Measurements from ENCODE around the gene MSTN.
A peak's percentile ranks its signal among the peaks of the same experiment; 100 is the strongest.

MSTN gene

DNA sequence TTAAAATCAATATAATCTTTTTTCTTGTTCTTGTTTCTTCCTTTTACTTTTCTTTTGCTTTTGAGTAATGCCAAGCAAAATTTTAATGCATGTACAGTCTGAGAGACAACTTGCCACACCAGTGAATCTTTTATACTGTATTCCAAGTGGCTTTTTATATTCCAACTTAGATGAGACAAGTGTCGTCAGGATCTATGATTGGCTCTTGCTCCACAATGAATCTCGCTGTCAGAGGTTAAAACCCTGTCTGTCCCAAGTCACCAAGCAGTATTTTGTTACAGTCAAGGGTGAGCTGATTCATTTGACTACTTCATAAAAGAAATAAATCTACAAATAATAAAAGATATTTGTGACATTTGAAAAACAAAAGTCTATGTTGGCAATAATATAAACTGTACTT is at the start of gene MSTN:
Gene MSTN (minus strand): TSS at position 129 of the 400 bp plus-strand sequence. CDS start 133 bp downstream, outside the sequence.
- DNase-seq (ENCODE audit: low spot score) = no peak

DNA sequence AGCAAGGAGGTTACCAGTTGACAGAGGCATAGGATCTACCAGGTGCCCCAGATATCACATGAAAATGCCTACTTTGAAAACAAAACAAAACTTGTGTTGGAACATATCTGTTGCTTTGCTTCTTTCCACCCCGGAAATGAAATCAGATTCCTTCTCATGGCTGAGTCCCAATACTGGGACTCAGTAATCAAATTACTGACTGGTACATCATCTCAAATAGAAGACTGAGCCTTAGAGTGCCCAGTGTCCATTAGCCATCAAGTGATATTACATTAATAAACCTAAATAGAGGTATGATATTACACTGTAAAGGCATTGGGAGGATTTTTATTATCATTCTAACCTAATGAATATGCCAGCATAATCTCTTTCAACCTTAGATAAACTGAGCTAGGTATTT is 48.6 kb upstream of the MSTN start:
- no peak for DNase-seq (ENCODE audit: low spot score)

DNA sequence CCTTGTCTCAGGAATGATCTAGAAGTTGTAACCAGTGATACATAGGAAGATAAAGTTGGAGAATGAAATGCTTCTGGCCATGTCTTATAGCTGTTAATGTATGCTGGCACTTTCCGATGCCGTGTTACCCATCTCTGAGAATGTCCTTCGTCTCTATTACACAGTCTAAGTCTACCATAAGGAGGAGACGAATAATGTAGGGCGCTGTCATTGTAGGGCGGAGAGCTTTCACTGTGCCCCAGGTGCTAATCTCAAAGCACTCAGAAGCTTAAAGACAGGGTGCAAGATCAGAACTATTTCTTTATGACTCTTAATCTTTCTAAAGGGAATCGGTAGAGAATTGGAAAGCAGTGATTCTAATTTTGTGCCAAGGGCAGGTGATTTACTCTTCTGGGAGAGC is 48.2 kb upstream of the MSTN start:
- no peak for DNase-seq (ENCODE audit: low spot score)

DNA sequence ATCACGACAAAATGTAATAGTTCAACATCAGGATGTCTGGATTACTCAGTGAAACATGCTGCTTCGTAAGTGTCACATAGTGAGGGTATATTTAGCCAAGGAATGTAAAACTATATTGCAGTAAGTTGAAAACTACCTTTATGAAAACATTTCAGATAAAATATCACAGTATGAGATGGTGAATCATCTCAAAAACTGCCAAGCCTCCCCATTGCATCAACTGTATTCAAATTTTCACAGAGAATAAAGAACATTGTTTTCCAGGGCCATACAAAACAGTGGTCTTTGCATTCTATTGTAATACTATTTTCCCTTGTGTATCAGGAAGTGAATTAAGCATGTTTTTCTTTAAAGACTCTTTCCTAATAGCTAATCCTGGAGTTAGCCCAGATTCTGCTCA is 47.6 kb upstream of the MSTN start:
- DNase-seq (ENCODE audit: low spot score) = no peak

DNA sequence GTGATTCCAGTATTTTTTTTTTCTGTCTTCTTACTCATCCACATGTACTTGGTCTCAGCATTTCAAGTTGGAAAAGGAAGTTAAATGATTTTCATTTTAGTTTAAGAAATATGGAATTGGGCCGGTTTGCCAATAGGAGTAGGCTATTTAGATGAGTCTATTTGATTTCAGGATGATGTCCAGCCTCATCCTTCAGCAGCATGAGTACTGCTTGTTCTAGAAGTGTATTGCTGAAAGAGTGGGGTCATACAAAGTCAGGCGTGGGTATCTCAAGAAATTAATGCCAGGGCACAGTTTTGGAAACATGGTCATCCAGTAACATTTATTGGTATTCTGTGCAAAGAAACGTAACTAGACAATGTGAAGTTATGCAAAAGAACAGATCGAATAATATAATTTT is 44.9 kb upstream of the MSTN start:
- DNase-seq (ENCODE audit: low spot score) = no peak

DNA sequence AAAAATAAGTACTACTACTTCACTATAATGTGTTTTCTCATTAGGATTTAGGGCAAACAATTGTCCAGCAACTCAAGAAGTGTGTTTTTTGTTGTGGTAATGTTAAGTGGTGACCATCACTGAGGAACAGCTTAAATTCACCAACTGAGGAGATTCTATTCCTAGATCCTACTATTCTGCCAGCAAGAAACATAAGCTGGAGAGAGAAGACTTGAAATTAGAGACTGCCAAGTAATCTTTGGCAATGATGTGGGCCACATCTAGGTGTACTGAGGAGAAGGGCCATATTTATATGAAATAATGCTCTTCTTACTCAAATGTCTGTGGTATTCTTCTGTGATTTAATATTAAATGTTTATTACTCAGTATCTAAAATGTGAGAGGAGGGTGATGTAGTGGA is 44.3 kb upstream of the MSTN start:
- DNase-seq (ENCODE audit: low spot score) = no peak

DNA sequence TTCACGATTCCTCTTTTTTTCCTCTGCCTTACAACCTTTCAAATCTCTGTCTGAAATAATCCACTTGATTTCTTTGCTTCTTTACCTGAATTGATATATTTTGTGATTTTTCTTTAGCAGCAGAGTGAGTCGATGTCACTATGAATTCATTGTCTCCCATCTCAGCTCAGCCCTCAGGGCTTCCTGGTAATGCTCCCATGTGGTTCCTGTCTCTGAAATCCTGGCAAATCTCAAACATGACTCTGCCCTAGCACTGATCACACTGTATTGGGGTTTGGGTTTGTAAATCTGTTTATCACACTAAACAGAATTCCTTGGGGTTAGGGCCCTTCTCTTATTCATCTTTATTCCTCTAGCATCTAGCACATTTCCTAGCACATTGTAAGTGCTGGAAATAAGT is 43.0 kb upstream of the MSTN start:
- peak; percentile 46 for DNase-seq (ENCODE audit: low spot score)

DNA sequence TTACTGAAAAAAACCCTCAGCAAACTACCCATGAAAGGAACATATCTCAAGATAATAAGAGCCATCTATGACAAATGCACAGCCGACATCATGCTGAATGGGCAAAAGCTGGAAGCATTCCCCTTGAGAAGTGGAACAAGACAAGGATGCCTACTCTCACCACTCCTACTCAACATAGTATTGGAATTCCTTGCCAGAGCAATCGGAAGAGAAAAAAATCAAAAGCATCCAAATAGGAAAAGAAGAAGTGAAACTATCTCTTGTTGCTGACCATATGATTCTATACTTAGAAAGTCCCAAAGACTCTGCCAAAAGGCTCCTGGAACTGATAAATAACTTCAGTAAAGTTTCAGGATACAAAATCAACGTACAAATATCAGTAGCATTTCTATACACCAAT is 40.6 kb upstream of the MSTN start:
- DNase-seq (ENCODE audit: low spot score) = no peak

DNA sequence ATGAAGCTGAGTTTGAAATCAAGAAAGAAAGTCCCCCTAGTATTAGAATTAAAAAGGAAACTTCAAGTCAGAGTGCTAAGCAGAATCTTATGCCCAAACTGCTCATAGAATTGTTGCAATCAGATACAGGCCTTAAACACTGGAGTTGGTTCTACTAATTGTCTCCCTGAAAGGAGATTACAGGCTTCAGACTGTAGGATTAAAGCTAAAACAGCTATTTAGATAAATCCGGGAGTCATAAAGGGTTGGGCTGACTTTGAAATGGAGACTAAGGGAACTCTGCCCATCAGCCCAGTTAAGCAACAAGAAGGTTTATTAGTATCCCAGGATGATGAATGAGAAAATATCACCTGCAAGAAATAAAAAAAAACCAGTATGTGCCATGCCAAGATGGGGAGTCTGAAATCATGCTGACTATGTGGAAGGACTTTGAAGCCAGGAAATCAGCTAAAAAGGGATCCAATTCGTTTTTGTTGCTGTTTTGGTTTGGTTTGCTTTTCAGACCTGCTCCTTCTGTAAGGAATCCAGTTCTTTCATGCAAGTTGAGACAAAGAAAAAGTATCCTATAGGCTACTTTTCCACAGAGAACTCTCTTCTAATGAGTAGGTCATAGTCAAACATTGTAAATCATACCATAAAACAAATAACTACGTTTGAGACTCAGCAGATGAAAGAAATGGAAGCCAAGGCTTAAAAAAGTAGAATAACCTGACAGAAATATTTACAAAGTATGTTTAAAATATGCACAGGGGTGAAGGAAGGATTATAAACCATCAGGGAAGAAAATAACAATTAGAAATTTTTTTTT is 37.6 kb upstream of the MSTN start:
- DNase-seq (ENCODE audit: low spot score) = no peak

DNA sequence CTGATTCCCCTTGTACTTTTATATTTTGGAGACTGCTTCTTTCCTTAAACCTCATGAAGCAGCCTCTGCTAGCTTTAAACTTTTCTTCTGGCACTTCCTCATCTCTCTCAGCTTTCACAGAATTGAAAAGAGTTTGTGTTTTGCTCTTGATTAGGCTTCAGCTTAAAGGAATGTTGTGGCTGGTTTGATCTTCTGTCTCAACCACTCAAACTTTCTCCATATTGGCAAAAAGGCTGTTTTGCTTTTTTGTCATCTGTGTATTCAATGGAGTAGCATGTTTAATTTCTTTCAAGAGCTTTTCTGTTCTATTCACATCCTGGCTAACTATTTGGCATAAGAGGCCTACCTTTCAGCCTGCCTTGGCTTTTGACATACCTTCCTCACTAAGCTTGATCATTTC is 36.3 kb upstream of the MSTN start:
- DNase-seq (ENCODE audit: low spot score) = no peak

DNA sequence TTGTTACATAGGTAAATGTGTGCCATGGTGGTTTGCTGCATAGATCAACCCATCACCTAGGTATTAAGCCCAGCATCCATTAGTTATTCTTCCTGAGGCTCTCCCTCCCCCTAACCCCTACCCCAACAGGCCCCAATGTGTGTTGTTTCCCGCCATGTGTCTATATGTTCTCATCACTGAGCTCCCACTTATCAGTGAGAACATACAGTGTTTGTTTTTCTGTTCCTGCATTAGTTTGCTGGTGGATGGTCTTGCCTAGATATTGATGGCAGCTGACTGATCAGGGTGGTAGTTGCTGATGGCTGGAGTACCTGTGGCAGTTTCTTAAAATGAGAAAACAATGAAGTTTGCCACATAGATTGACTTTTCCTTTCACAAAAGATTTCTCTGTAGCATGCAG is 34.6 kb upstream of the MSTN start:
- no peak for DNase-seq (ENCODE audit: low spot score)

DNA sequence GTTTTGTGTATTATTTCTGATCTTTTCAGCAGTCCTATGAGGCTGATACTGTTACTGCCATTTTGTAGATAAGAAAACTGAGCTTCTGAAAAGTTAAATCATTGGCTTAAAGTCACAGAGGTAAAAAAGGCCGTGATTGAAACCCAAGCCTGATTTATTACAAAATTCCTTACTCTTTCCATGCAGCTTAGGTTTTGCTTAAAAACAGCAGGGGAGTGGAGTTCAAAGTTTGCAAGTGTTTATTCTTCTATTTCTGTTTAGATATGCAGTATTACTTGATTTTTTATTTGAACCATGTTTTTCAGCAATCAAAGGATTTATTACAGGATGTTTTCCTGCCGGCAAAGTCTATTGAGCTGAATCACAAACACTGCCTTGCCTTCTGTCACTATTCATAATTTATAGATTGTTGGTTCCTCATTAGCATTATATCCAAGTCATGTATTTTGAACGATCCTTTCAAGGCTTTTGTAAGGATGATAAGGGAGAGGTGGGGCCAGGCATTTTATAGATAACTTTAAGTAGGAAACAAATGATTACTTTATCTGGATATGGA is 31.9 kb upstream of the MSTN start:
- no peak for DNase-seq (ENCODE audit: low spot score)

DNA sequence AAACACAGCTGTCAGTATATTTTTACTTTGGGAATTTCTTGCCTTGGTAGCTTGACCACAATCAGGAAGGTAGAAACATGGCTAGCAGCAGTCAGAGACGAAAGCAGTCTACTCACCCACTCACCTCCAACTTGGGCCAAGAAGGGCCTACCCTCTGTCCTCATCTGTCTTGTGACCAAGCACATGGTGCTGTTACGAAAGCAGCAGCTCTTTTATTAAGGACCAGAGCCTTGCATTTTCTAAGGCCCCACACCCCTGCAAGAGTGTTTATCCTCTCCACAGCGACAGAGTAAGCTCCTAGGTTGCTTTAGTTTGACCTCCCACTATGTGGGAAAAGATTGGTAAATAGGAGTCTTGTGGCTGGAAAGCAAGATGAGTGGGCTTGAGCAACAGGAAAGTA is 31.3 kb upstream of the MSTN start:
- DNase-seq (ENCODE audit: low spot score) = no peak

DNA sequence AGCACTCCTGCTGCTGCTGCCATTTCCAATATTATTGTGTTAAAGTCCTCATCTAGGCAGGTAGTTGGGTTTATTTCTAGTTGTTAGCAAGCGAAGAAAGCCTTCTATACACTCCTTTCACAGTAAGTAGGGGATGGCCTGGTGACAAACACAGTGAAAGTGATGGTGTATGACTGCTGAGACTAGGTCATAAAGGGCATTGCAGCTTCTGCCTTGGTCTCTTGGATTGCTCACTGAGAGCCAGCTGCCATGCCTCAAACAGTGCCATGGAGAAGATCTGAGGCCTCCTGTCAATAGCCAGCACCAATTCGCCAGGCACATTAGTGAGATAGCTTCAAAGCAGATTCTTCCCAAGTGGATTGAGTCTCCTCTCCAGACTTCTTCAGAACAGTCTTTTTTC is 27.6 kb upstream of the MSTN start:
- no peak for DNase-seq (ENCODE audit: low spot score)

DNA sequence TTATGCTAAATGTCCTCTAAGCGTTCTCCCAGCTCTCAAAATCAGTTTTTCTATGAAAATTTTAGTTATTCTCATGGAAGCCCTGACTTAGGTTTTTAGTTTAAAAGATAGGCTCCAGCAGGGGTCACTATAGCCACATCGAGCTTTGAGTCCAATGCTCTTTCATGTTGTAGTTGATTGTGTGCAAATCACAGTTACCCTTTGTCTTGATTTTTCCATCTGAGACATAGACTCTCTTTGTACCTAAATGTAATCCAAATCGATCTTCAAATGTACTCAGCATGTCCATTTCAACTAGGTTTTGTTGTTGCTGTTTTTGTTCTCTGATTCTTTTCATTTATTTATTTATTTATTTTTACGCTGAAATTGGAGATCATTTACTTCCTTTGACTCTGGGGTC is 26.4 kb upstream of the MSTN start:
- peak; percentile 66 for DNase-seq (ENCODE audit: low spot score)

DNA sequence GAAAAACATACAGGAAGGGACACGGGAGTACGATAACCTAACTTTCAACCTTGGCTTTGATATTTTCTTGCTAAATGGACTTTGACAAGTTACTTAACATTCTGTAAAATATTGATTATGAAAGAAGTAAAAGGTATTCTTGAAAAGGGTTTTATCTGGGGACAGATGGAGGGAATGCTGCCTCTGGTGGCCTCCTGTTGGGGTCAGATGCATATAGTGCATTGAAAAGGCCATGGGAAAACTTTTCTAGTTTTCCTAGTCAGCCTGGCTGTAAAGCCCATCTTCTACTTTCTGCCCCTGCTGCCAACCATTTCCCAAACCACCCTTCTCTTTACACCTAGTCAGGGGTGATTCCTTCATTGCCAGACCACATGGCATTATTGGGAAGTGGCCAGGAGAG is 22.2 kb upstream of the MSTN start:
- DNase-seq (ENCODE audit: low spot score) = no peak

DNA sequence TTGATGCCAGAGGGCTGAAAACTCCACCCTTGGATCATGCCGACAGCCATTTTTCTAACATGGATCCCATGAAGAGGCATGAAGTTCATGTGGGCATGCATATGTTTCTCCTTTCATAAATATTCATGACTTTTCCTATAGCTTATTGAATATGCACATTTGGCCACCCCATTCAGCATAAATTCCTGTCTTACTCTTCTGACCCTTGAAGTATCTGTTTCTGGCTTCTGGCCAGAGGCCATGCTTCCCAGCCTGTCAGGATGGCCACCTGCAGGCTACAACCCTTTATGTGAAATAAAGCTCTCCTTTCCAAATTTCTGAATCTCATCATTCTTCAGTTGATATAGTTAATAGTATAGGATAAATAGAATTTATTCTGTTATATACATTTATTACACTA is 19.6 kb upstream of the MSTN start:
- DNase-seq (ENCODE audit: low spot score) = no peak

DNA sequence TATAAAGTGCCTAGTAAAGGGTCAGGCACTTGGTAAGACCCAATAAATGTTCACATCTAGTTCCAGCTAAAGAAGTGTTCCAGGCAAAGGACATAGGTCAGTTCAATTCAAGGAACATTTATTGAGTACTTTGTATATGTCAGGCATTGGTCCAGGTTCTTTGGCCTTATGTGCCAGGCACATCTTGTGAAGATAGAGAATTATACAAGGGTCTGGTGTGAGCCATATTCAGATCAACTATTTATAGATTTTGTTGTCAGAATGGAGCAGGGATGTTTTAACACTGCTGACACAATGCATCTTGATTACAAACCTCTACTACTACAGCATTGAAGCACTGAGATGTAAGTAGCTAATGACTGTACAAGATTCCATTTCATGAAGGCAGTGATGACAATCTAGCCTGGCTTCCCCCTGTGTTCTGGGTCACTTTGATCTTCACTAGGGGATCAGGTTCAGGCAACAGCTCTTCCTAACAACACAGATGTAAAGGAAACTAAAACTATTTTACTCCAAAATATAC is 18.1 kb upstream of the MSTN start:
- no peak for DNase-seq (ENCODE audit: low spot score)

DNA sequence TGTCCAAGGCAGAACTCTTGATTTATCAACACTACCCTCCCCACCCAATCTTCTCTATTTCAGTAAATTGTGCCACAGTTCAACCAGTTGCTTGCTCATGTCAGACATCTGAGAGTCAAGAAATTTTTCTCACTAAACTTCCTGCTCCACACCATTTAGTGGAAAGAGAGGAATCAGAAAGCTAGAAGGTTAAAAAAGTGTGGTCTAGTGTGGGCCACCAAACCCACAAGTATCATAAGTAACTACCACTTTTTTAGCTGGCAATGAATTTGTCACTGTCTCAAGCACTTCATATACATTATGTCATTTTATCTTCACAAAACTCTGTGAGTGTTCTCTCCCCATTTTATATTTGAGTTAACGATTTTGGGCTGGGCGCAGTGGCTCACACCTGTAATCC is 16.6 kb upstream of the MSTN start:
- DNase-seq (ENCODE audit: low spot score) = no peak

DNA sequence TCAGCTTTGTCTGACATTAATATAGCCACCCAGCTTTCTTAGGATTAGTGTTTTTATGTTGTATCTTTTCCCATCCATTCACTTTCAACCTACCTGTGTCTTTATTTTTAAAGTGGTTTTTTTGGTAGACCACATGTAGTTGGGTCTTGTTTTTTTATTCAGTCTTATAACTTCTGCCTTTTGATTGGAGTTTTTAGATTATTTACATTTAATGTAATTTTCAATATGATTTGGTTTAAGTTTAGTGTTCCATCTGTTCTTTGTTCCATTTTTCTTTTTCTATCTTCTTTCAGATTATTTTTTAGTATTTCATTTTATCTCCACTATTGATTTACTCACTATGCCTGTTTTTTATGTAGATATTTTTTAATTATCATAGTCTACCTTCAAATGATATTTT is 13.1 kb upstream of the MSTN start:
- no peak for DNase-seq (ENCODE audit: low spot score)

DNA sequence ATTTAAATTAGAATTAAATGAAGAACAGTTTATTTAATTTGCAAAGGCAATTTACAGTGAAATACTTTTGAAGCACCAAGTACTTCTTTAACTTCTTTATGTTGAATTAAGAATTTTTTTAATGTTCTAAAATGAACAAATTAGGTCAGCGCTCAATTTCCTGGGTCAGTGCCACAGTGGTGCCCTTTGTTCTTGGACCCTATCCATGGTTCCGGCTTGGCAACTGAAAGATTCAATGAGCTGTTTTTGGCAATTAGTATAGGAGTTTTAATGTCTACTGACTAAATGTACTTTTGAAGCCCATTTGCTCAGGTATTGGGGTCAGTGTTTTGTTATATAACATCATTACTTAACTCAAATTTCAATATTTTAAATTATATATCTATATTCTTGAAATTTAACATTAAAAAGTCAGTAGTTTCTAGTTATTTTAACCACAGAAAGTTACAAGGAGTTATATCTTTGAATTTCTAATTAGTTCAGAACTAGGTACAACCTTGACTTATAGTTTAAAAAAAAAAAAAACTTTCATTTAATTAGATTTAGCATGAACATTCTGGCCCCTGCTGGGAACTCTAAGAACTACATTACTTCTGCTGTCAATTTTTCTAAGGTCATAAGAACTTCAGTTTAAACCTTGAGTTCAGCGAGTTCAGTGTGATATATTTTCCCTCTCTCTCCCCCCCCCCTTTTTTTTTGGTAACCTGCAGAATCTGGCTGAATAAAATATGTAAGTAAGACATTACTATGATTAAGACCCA is 7.6 kb upstream of the MSTN start:
- DNase-seq (ENCODE audit: low spot score) = no peak

DNA sequence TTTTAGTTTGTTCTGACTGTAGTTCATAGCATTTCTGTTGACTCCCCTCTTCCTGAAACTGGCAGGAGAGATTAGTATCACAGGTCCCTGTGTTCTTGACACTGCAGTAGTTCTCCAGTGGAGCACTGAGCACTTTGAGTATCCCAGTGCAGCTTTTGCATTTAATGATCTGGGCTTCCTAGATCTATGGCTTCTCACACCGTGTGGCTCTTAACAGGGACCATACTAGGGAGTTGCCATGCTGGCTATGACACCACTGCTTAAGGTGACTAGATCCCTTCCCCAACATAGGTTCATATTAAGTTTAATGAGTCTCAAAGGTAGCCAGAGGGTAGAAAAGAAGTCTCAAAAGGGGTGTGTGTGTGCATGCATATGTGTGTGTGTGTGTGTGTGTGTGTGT is 6.2 kb upstream of the MSTN start:
- no peak for DNase-seq (ENCODE audit: low spot score)

DNA sequence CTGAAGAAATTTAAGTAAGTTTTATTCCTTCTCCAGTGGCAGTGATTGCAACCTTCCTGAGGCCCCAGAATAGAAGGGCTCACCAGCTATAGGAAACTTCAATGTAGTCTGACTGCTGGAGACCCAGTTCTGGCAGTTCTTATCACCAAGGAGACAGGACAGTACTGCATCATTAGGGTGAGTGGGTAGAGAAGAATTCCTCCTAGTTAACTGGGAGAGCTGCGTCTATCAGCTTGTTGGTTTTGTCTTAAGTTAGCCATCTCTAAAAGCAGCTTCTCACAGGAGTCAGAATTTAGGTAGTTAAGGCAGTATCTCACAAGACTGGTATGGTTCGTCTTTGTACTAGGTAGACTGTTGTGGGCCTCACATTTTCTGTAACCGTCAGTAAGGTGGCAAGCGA is 3.3 kb upstream of the MSTN start:
- DNase-seq (ENCODE audit: low spot score) = no peak

All from COLO829 (cell line).